ENCODE measurements around the gene FAM156B.
A peak's percentile ranks its signal among the peaks of the same experiment; 100 is the strongest.
"Not testable (repeated sequence)": the region's sequence is repeated elsewhere in the genome, so short reads cannot be mapped to it uniquely, and the experiment has no call there.

Gene FAM156B

GRCh38 chrX:52933213-52933612 is 36.1 kb downstream of the FAM156B start:
- Histone ChIP-seq H3K36me3 (ENCODE audit: insufficient read depth, low read length) (0 out of 2 replicates have a peak, but pooled peaks cover 4% of the 10 kb centered on the region), H3K9ac (ENCODE audit: insufficient read length) (peak overlapping the region; percentile 89), H3K4me3 (peak overlapping the region; percentile 84), H3K27ac (peak overlapping the region; percentile 98), H3K9me3 (ENCODE audit: low read depth, low read length) (no peaks in the 10 kb centered on the region)
- no peak for DNase-seq (ENCODE audit: low read depth, low spot score)
- TF ChIP-seq EZH2 (IDR thresholded peaks at IDR 0.05) (no peak), POLR2AphosphoS5 (IDR thresholded peaks at IDR 0.05; ENCODE audit: borderline replicate concordance, low read depth, low read length) (no peak), FOXP2 (optimal IDR thresholded peaks at IDR 0.05; ENCODE audit: control extremely low read depth, extremely low read length, insufficient read depth) (no peak)

- TF ChIP-seq EZH2 (IDR thresholded peaks at IDR 0.05) (no peak), FOXP2 (optimal IDR thresholded peaks at IDR 0.05; ENCODE audit: control extremely low read depth, extremely low read length, insufficient read depth) (no peak), POLR2AphosphoS5 (IDR thresholded peaks at IDR 0.05; ENCODE audit: borderline replicate concordance, low read depth, low read length) (no peak)
- Histone ChIP-seq H3K9me3 (ENCODE audit: low read depth, low read length) (no peaks in the 10 kb centered on the region), H3K4me3 (peak overlapping the region; percentile 84), H3K36me3 (ENCODE audit: insufficient read depth, low read length) (no peaks in the 10 kb centered on the region), H3K27ac (peak overlapping the region; percentile 98), H3K9ac (ENCODE audit: insufficient read length) (peak overlapping the region; percentile 89)
- DNase-seq (ENCODE audit: low read depth, low spot score) = no peak
Observed at GRCh38 chrX:52933976-52934703, 37.0 kb downstream of the FAM156B start.

- Histone ChIP-seq H3K36me3 (ENCODE audit: insufficient read depth, low read length) (no peaks in the 10 kb centered on the region), H3K4me3 (peak overlapping the region; percentile 84), H3K9ac (ENCODE audit: insufficient read length) (peak overlapping the region; percentile 89), H3K27ac (peak overlapping the region; percentile 98), H3K9me3 (ENCODE audit: low read depth, low read length) (no peaks in the 10 kb centered on the region)
- peak; percentile 88 for DNase-seq (ENCODE audit: low read depth, low spot score)
- TF ChIP-seq EZH2 (IDR thresholded peaks at IDR 0.05) (no peak), POLR2AphosphoS5 (IDR thresholded peaks at IDR 0.05; ENCODE audit: borderline replicate concordance, low read depth, low read length) (peak; percentile 79), FOXP2 (optimal IDR thresholded peaks at IDR 0.05; ENCODE audit: control extremely low read depth, extremely low read length, insufficient read depth) (peak; percentile 35)
Observed at GRCh38 chrX:52934704-52935469, 37.8 kb downstream of the FAM156B start.

- H3K4me3 ChIP-seq = peak overlapping the region; percentile 84
- peak overlapping the region; percentile 89 for H3K9ac ChIP-seq (ENCODE audit: insufficient read length)
- not testable (repeated sequence) for H3K36me3 ChIP-seq (ENCODE audit: insufficient read depth, low read length); DNase-seq (ENCODE audit: low read depth, low spot score); H3K9me3 ChIP-seq (ENCODE audit: low read depth, low read length)
- peak overlapping the region; percentile 98 for H3K27ac ChIP-seq
Observed at GRCh38 chrX:52935470-52935784, 38.3 kb downstream of the FAM156B start.

- H3K27ac ChIP-seq; H3K9ac ChIP-seq (ENCODE audit: insufficient read length); H3K9me3 ChIP-seq (ENCODE audit: low read depth, low read length); DNase-seq (ENCODE audit: low read depth, low spot score); H3K4me3 ChIP-seq; H3K36me3 ChIP-seq (ENCODE audit: insufficient read depth, low read length): not testable (repeated sequence)
Observed at GRCh38 chrX:52940704-52941103, 43.6 kb downstream of the FAM156B start.

- DNase-seq (ENCODE audit: low read depth, low spot score); H3K36me3 ChIP-seq (ENCODE audit: insufficient read depth, low read length); H3K4me3 ChIP-seq; H3K9ac ChIP-seq (ENCODE audit: insufficient read length); H3K9me3 ChIP-seq (ENCODE audit: low read depth, low read length); H3K27ac ChIP-seq: not testable (repeated sequence)
Observed at GRCh38 chrX:52941728-52942127, 44.6 kb downstream of the FAM156B start.

GRCh38 chrX:52945838-52946494 is 48.8 kb downstream of the FAM156B start:
- H3K9ac ChIP-seq (ENCODE audit: insufficient read length); H3K36me3 ChIP-seq (ENCODE audit: insufficient read depth, low read length); H3K9me3 ChIP-seq (ENCODE audit: low read depth, low read length); H3K4me3 ChIP-seq; H3K27ac ChIP-seq; DNase-seq (ENCODE audit: low read depth, low spot score): not testable (repeated sequence)

- H3K27ac ChIP-seq; H3K4me3 ChIP-seq; H3K9ac ChIP-seq (ENCODE audit: insufficient read length); H3K36me3 ChIP-seq (ENCODE audit: insufficient read depth, low read length); DNase-seq (ENCODE audit: low read depth, low spot score); H3K9me3 ChIP-seq (ENCODE audit: low read depth, low read length): not testable (repeated sequence)
Observed at GRCh38 chrX:52947501-52947900, 50.4 kb downstream of the FAM156B start.

GRCh38 chrX:52948265-52948664 is 51.1 kb downstream of the FAM156B start:
- not testable (repeated sequence) for H3K4me3 ChIP-seq; H3K27ac ChIP-seq; H3K9ac ChIP-seq (ENCODE audit: insufficient read length); H3K9me3 ChIP-seq (ENCODE audit: low read depth, low read length); H3K36me3 ChIP-seq (ENCODE audit: insufficient read depth, low read length); DNase-seq (ENCODE audit: low read depth, low spot score)

- not testable (repeated sequence) for H3K9ac ChIP-seq (ENCODE audit: insufficient read length); H3K27ac ChIP-seq; H3K4me3 ChIP-seq; DNase-seq (ENCODE audit: low read depth, low spot score); H3K9me3 ChIP-seq (ENCODE audit: low read depth, low read length); H3K36me3 ChIP-seq (ENCODE audit: insufficient read depth, low read length)
Observed at GRCh38 chrX:52949325-52949724, 52.2 kb downstream of the FAM156B start.

- DNase-seq (ENCODE audit: low read depth, low spot score); H3K4me3 ChIP-seq; H3K9ac ChIP-seq (ENCODE audit: insufficient read length); H3K9me3 ChIP-seq (ENCODE audit: low read depth, low read length); H3K27ac ChIP-seq; H3K36me3 ChIP-seq (ENCODE audit: insufficient read depth, low read length): not testable (repeated sequence)
Observed at GRCh38 chrX:52949884-52950283, 52.8 kb downstream of the FAM156B start.
